ENCODE measurements around the gene NUP160.
"Not testable (repeated sequence)": the region's sequence is repeated elsewhere in the genome, so short reads cannot be mapped to it uniquely, and the experiment has no call there.

The NUP160 gene

DNA sequence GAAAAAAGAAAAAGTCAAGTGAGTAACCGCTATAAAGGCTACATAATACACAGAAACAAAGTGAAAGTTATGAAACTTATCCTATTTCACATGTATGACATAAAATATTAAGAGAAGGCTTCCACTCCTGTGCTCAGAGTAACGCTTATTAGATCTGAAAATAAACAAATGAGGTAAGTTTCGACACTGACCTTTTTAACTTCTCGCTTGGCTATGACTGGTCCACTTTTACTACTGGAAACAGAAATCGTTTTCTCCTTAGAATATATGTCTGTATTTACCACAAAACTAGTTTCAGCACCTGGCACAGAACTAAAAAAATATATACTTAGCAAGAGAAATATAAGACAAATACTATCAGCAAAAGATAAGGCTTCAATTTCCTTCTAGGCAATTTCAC is 97.4 kb downstream of the NUP160 start:
- TF ChIP-seq, protein P1, sequence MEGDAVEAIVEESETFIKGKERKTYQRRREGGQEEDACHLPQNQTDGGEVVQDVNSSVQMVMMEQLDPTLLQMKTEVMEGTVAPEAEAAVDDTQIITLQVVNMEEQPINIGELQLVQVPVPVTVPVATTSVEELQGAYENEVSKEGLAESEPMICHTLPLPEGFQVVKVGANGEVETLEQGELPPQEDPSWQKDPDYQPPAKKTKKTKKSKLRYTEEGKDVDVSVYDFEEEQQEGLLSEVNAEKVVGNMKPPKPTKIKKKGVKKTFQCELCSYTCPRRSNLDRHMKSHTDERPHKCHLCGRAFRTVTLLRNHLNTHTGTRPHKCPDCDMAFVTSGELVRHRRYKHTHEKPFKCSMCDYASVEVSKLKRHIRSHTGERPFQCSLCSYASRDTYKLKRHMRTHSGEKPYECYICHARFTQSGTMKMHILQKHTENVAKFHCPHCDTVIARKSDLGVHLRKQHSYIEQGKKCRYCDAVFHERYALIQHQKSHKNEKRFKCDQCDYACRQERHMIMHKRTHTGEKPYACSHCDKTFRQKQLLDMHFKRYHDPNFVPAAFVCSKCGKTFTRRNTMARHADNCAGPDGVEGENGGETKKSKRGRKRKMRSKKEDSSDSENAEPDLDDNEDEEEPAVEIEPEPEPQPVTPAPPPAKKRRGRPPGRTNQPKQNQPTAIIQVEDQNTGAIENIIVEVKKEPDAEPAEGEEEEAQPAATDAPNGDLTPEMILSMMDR (conservative IDR thresholded peaks at IDR 0.05): no peak
- TF ChIP-seq ZFX (IDR thresholded peaks at IDR 0.05): no peak
- no peak overlapping the region for H3K27ac ChIP-seq

DNA sequence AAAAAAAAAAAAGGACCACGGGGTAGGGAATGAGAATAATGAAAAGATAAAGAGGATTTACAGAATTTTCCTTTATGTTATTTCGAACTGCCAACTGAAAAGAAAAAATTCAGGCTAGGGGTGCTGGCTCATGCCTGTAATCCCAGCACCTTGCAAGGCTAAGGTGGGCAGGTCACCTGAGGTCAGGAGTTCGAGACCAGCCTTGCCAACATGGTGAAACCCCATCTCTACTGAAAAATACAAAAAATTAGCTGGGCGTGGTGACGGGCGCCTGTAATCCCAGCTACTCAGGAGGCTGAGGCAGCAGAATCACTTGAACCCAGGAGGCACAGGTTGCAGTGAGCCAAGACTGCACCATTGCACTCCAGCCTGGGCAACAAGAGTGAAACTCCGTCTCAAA is 105.7 kb downstream of the NUP160 start:
- not testable (repeated sequence) for H3K27ac ChIP-seq

DNA sequence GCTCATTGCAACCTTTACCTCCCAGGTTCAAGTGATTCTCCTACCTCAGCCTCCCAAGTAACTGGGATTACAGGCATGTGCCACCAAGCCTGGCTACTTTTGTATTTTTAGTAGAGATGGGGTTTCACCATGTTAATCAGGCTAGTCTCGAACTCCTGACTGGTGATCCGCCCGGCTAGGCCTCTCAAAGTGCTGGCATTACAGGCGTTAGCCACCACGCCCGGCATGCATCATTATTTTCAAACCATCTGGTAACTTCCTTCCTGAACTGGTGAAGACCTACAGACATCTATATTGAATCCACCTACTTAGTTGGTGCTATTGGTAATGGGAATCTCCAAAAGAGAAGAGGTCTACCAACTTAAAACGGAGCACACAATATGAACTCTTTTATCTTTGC is 110.3 kb downstream of the NUP160 start:
- not testable (repeated sequence) for H3K27ac ChIP-seq

DNA sequence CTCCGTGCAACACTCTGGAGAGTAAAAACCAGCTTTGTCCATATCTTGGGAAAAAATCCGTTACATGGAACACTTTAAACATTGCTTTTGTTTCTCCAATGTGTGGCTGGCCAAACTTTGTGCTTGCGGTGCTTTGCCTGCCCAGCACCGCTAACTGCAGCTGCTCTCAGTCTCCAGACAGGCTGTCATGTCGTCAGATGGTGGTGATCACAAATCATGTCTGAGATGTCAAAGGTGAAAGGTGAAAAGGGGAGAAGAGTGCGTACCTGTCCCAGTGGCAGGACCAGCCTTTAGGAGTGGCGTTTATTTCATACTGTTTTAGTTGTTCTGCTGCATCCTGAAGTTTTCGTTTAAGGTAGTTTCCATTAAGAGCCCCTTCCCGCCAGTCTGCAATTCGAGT is 115.9 kb downstream of the NUP160 start:
- no peak overlapping the region for H3K27ac ChIP-seq
- TF ChIP-seq, protein P1 (conservative IDR thresholded peaks at IDR 0.05): no peak
- TF ChIP-seq ZFX (IDR thresholded peaks at IDR 0.05): no peak

DNA sequence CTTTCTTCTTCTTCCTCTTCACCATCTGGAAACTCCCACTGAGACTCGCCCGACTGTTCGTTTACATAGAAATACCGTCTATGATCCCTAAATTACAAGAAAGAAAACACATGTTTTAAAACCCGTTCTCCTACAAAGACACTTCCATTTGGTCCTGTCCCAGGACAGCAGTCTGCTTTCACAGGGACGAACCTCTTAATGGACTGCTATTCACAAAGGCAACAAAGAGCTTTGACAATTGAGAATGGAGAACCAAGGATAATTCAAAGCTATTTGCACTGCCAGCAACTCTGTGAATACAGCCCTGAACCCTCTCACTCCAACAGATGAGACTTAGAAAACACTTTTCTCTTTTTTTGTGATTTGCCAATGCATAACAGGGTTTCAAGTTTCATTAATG is 116.7 kb downstream of the NUP160 start:
- TF ChIP-seq ZFX (IDR thresholded peaks at IDR 0.05): no peak
- TF ChIP-seq, protein P1 (conservative IDR thresholded peaks at IDR 0.05): no peak
- H3K27ac ChIP-seq: no peak overlapping the region

Measured in C4-2B (cell line).